ENCODE results near the gene VPREB3.

VPREB3 gene

GRCh38 chr22:23782252-23782651 is 28.0 kb upstream of the VPREB3 start:
- DNase-seq = no peak

GRCh38 chr22:23781511-23782183 is 27.4 kb upstream of the VPREB3 start:
- DNase-seq = no peak

GRCh38 chr22:23781065-23781464 is 26.8 kb upstream of the VPREB3 start:
- DNase-seq = no peak

GRCh38 chr22:23780146-23780748 is 26.0 kb upstream of the VPREB3 start:
- DNase-seq = no peak

GRCh38 chr22:23779731-23780130 is 25.5 kb upstream of the VPREB3 start:
- no peak for DNase-seq

GRCh38 chr22:23779083-23779482 is 24.9 kb upstream of the VPREB3 start:
- DNase-seq = no peak

- DNase-seq = no peak
Measured at GRCh38 chr22:23778577-23778900, 24.3 kb upstream of the VPREB3 start.

- DNase-seq = no peak
Measured at GRCh38 chr22:23777776-23778576, 23.8 kb upstream of the VPREB3 start.

GRCh38 chr22:23775779-23776375 is 21.7 kb upstream of the VPREB3 start:
- no peak for DNase-seq

GRCh38 chr22:23774922-23775436 is 20.8 kb upstream of the VPREB3 start:
- no peak for DNase-seq

GRCh38 chr22:23774114-23774921 is 20.1 kb upstream of the VPREB3 start:
- DNase-seq = no peak

GRCh38 chr22:23773483-23774113 is 19.4 kb upstream of the VPREB3 start:
- no peak for DNase-seq

GRCh38 chr22:23772649-23773473 is 18.6 kb upstream of the VPREB3 start, which contains the start of gene MMP11:
Gene MMP11, plus strand, starts transcription at chr22:23772849. Its CDS starts 22 bp downstream, at chr22:23772871.
- DNase-seq = peak; percentile 57

- DNase-seq = no peak
Measured at GRCh38 chr22:23772315-23772648, 18.1 kb upstream of the VPREB3 start.

- no peak for DNase-seq
Measured at GRCh38 chr22:23769321-23769965, 15.2 kb upstream of the VPREB3 start.

GRCh38 chr22:23767673-23768548 is 13.7 kb upstream of the VPREB3 start, which contains the start of gene CHCHD10:
Gene CHCHD10, minus strand, starts transcription at chr22:23767972. Its CDS starts 98 bp downstream, at chr22:23767874.
- peak; percentile 66 for DNase-seq

GRCh38 chr22:23767303-23767672 is 13.1 kb upstream of the VPREB3 start:
- no peak for DNase-seq

- DNase-seq = no peak
Measured at GRCh38 chr22:23764899-23765881, 11.0 kb upstream of the VPREB3 start.

Data from T-helper 9 cell (primary cell).